Measurements from ENCODE around the gene MT3.
"Not testable (repeated sequence)": the region's sequence is repeated elsewhere in the genome, so short reads cannot be mapped to it uniquely, and the experiment has no call there.

Gene MT3

GRCh38 chr16:56580391-56581048 lies 8.8 kb upstream of the MT3 start:
- FAIRE-seq, result no peak

DNA sequence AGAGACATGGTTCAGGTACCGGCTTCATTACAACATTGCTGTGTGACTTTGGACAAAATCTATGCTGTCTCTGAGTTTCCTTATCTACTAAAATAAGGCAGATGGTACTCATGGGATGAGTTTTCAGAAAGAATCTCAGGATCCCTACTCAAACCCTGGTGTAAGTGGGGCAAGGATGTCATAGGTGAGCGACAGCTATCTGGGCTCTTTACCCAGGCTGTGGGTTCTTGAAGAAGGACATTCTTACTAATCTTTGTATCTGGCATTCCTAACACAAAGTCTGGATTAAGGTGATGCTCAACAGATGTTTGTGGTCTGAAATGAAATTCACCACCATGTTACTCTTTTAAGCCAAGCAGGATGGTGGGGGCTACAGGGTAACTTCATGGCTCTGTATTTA lies 6.4 kb upstream of the MT3 start:
- not testable (repeated sequence) for FAIRE-seq

GRCh38 chr16:56583351-56584168 lies 5.8 kb upstream of the MT3 start:
- FAIRE-seq, result no peak

- FAIRE-seq, result no peak
Observed at GRCh38 chr16:56584276-56584675, 5.1 kb upstream of the MT3 start.

- no peak for FAIRE-seq
Observed at GRCh38 chr16:56588781-56589140, 567 bp upstream of the MT3 start.

DNA sequence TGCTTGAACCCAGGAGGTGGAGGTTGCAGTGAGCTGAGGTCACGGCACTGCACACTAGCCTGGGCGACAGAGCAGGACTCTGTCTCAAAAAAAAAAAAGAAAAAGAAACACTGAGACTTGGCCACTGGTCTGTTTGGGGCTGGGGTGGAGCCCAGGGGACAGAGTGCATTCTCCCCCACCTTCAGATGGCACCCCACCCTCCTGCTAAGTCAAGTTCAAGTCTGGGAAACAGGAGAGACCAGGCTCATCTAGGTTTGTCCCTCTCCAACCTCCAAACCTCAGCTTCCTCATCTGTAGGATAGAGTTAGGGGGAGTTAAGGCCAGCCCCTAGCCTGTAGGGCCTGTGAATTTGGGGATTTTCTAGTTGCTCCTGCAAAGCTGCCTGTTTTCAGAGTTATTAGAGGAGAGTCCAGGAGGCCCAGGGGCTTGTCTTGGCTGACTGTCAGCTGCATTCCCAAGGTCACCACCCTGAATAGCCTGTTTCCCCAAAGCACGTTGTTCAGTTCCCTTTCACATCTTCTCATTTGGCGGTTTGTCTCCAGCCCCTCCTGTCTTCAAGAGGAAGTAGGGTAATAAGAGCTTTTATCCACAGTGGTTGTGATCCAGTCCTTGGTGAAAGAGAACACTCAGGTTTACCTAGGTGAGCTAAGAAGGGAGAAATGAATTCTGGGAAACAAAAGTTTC lies 2.2 kb downstream of the MT3 start:
- FAIRE-seq, result no peak

DNA sequence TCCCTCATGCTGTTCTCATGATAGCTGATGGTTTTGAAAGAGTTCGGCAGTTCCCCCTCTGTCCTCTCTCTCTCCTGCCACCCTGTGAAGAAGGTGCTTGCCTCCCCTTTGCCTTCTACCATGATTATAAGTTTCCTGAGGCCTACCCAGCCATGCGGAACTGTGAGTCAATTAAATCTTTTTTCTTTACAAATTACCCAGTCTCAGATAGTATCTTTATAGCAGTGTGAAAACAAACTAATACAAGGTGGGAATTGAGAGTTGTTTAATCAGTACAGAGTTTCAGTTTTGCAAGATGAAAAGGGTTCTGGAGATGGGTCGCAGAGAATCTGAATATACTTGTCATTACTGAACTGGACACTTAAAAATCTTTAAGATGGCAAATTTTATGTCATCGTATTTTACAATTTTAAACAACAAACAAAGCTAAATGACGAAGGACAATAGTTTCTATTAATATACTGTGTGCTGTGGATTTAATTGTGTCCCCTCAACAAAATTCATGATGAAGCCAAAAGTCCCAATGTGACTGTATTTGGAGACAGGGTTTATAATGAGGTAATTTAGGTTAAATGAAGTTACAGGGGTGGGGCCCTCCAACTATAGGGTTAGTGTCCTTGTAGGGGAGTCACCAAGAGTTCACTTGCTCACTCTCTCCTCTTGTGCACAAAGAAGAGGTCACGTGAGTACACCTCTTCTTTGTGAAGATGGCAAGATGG lies 4.4 kb downstream of the MT3 start:
- no peak for FAIRE-seq

GRCh38 chr16:56594292-56594619 lies 4.9 kb downstream of the MT3 start:
- FAIRE-seq, result no peak

DNA sequence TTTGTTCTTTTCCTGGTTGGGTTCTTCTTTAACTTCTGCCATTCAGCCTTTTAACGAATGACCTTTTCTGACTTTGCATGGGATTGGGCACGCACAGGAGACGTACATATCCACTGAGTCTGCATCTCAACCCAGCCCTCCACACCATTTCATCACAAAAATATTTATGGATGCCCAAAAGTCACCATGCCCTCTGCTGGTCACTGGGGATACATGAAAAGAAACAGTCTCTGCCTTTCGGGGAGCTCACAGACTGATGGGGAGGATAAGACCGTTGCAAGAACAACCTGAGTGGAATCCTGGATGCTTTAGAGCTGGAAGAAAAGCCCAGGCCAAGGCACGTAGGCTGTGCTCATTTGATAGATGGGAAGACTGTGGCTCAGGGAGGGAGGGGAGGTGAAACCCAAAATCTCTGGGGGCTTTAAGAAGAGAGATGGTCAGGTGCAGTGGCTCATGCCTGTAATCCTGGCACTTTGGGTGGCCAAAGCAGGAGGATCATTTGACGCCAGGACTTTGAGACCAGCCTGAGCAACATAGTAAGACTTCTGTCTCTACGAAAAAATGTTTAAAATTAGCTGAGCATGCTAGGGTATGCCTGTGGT lies 11.2 kb downstream of the MT3 start:
- FAIRE-seq, result no peak

DNA sequence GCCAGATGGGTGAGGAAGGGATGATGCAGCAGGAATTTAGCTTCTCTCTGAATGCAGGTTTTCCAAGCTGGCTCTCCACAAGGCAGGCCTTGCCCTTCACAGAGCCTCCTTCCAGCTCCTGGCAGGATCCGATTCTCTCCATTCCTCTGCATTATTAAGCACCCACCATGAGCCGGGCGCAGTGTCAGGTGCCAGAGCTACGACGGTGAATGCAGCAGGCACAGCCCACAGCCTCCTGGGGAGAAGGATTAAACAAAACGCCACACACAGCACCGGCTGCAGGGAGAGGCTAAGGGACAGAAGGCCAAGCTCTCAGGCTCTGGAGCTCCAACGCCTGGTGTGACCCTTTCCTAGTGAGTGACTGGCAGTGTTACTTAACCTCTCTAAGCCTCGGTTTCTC lies 12.0 kb downstream of the MT3 start:
- FAIRE-seq, result no peak

- no peak for FAIRE-seq
Observed at GRCh38 chr16:56603589-56603988, 14.3 kb downstream of the MT3 start.

- no peak for FAIRE-seq
Observed at GRCh38 chr16:56604966-56605365, 15.6 kb downstream of the MT3 start.

- no peak for FAIRE-seq
Observed at GRCh38 chr16:56605475-56605874, 16.1 kb downstream of the MT3 start.

- no peak for FAIRE-seq
Observed at GRCh38 chr16:56606071-56606475, 16.7 kb downstream of the MT3 start.

GRCh38 chr16:56606476-56607108 lies 17.3 kb downstream of the MT3 start:
- no peak for FAIRE-seq

DNA sequence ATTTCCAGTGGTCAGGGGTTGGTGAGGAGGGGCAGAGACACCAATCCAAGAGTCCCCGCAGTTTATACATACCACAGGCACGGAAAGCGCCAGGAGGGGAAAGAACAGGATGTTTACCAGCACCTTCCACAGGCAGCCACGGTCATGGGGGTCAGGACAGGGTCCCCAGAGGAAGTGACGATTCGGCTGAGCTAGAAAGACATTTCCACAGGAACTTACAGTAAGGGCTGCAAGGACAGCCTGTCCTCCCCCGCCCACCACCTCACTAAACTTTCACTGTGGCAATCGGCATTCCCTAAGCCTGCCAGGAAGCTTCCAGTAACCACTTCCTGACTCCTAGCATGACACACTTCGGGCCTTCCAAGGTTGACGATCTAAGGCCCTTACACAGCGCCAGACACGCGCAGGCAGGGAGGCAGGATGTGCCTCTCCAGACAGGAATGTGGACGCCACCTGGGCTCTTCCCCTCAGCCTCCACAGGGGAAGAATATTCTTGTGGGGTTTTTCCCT lies 17.8 kb downstream of the MT3 start:
- FAIRE-seq, result no peak

DNA sequence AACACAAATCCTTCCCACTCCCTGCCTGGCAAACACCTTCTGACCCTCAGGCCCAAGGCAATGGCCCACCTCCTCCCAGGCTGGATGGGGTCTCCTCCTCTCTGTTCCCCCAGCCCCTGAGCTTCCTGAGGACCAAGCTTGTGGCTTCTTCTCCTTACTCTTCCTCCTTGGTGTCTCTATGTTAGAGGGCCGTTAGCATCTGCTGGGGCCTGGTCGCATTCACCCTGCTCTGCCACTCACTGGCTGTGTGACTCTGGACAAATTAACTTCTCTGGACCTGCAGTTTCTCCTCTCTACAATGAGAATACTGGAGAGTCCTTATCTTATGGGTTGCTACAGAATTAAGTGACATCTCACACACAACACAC lies 18.3 kb downstream of the MT3 start:
- no peak for FAIRE-seq

DNA sequence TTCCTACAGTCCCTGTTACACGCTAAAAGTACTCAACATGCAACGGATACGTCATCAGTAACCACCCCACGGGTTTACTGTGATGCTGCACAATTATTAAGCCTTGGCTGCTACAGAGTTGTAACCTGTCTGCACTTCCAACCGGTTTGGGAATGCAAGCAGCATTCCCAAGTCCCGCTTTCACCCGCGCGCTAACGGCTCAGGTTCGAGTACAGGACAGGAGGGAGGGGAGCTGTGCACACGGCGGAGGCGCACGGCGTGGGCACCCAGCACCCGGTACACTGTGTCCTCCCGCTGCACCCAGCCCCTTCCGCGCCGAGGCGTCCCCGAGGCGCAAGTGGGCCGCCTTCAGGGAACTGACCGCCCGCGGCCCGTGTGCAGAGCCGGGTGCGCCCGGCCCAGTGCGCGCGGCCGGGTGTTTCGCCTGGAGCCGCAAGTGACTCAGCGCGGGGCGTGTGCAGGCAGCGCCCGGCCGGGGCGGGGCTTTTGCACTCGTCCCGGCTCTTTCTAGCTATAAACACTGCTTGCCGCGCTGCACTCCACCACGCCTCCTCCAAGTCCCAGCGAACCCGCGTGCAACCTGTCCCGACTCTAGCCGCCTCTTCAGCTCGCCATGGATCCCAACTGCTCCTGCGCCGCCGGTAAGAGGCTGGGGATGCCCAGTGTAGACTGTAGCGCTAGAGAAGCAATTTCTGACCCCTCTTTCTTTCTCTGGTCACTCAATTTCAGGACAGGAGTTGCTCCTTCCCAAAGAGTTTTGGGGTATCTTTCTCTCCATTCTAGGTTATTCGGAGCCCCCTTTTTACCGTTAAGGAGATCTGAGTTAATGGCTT lies 18.9 kb downstream of the MT3 start, which contains the start of gene MT2A:
MT2A (plus strand) TSS at position 542 of the 833 bp plus-strand sequence; CDS start at position 614, 72 bp downstream.
- FAIRE-seq, result no peak

DNA sequence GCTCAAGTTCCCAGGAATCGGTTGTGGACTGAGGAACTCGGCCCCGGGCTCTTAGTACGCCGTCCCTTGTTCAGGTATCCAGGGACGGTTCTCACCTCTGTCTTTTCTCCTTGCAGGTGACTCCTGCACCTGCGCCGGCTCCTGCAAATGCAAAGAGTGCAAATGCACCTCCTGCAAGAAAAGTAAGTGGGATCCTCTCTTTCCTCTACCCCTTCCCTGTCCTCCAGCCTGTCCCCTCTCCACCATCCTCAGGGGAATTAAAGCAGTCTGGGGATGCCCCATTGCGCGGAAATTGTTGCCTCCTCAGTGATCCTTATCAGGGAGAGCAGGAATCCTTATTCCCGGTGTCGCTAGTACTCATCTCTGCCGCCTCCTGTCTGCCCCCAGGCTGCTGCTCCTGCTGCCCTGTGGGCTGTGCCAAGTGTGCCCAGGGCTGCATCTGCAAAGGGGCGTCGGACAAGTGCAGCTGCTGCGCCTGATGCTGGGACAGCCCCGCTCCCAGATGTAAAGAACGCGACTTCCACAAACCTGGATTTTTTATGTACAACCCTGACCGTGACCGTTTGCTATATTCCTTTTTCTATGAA lies 19.6 kb downstream of the MT3 start:
- no peak for FAIRE-seq

DNA sequence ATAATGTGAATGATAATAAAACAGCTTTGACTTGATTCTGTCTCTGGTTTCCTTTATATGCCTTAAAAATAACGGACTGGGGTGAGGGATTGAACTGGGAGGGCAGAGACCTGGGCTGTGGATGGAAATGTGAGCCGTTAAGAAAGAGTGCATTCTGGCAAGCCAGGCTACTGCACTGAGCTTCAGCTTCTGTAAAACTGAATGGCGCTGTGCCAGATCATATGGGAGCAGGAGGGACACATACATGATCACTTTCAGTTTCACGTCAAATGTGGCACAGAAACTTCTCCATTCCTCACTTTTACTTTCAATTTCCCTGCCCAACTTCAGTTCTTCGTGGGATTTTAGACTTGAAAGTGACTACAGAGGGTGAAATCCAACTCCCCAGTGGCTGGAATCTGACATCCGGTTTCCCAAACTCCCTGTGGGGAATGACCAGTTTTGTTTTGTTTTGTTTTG lies 20.2 kb downstream of the MT3 start:
- FAIRE-seq, result no peak
